ENCODE data around the gene SUPT6H. TPM values are rescaled to one million over a fixed set of nuclear protein-coding genes. Genes with fewer than 3 reads are reported as not detected.
"Not testable (repeated sequence)": the region's sequence is repeated elsewhere in the genome, so short reads cannot be mapped to it uniquely, and the experiment has no call there.

The SUPT6H gene
- total and polyA plus RNA-seq, 4 donors = 22.5 to 81.2 (median 57.1) TPM

DNA sequence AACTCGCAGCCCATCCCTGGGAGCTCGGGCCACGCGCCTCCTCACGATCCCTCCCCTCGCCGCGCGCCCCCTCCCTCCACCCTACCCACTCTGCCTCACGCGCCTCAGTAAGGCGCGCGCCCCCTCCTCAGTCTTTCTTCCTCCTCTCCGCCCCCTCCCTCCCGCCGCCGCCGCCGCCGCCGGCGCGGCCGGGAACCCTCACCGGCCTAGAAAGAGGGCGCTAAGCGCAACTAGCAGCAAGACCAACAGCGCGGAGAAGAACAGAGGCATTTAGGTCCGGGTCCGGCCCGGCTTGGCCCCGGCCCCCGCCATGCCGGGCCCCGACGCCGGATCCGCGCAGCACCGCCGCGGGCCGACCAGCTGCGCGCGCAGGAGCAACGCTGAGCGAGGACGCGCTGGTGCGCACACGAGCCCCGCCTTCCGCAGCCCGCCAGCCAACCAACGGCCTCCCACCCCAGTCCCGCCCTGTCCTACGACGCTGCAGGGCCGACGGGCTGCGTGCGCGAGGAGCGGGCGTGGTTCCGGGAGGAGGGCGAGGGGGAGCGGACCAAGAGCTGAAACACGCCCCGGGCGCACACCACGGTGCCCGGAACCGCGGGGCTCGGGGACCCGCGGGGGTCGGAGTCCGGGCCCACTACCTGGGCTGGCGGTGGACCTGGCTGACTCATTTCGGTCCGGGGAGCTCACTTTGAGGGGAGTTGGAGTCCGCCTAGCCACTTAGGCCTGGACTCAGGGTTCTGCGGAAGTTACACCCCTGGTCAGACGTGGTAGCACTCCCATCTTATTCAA lies 17.0 kb upstream of the SUPT6H start, which contains the start of gene BLTP2:
Gene BLTP2, minus strand, starts transcription at position 372 of the 789 bp plus-strand sequence. Its CDS starts 102 bp downstream, at position 270.
- Histone ChIP-seq H3K9me3 (ENCODE audit: control insufficient read depth, low read length) (no peaks in the 10 kb centered on the region), H3K27ac (ENCODE audit: low read depth in 1 of 2, low read length in 2 of 2) (peak within 1 kb of the TSS; percentile 43 to 87), H3K4me1 (ENCODE audit: control insufficient read depth in 1 of 2, insufficient read depth in 2 of 2, low read length in 2 of 2) (no peaks in the 10 kb centered on the region), H3K4me3 (ENCODE audit: low read length in 2 of 2) (peak within 1 kb of the TSS; percentile 86 to 89), H3K27me3 (ENCODE audit: control insufficient read depth in 1 of 2, insufficient read depth in 2 of 2, low read length in 1 of 2) (no peaks in the 10 kb centered on the region), H3K36me3 (ENCODE audit: control insufficient read depth in 1 of 2, insufficient read depth in 2 of 2, low read length in 1 of 2) (peaks cover 0 to 7% of the 10 kb centered on the region in 2 donors)
- intact Hi-C loops (cut with DNase I) = no loop called here
- 0 to 1% methylated on average over 60 to 89 of the region's 89 CpGs for WGBS, 2 donors
- DNase-seq (peak; percentile 98 to 99), ATAC-seq (ENCODE audit: low FRiP score) (peak; percentile 99)

GRCh38 chr17:28645576-28645939 lies 16.4 kb upstream of the SUPT6H start:
- peak overlapping the region in 1 of 2 donors; percentile 87 for H3K27ac ChIP-seq (ENCODE audit: low read depth in 1 of 2, low read length in 2 of 2)
- no peak for ATAC-seq (ENCODE audit: low FRiP score)
- H3K27me3 ChIP-seq (ENCODE audit: control insufficient read depth in 1 of 2, insufficient read depth in 2 of 2, low read length in 1 of 2) = no peaks in the 10 kb centered on the region
- no peak for DNase-seq
- intact Hi-C loops (cut with DNase I) = no loop called here
- H3K36me3 ChIP-seq (ENCODE audit: control insufficient read depth in 1 of 2, insufficient read depth in 2 of 2, low read length in 1 of 2) = peaks cover 0 to 7% of the 10 kb centered on the region in 2 donors
- WGBS, 2 donors = 15 to 21% methylated on average over 8 of the region's 8 CpGs
- H3K9me3 ChIP-seq (ENCODE audit: control insufficient read depth, low read length) = no peaks in the 10 kb centered on the region
- H3K4me1 ChIP-seq (ENCODE audit: control insufficient read depth in 1 of 2, insufficient read depth in 2 of 2, low read length in 2 of 2) = no peaks in the 10 kb centered on the region
- peak overlapping the region in 1 of 2 donors; percentile 49 for H3K4me3 ChIP-seq (ENCODE audit: low read length in 2 of 2)

- H3K4me3 ChIP-seq (ENCODE audit: low read length in 2 of 2) = no peak overlapping the region
- peaks cover 0 to 5% of the 10 kb centered on the region in 2 donors for H3K36me3 ChIP-seq (ENCODE audit: control insufficient read depth in 1 of 2, insufficient read depth in 2 of 2, low read length in 1 of 2)
- no peak for DNase-seq
- H3K9me3 ChIP-seq (ENCODE audit: control insufficient read depth, low read length) = no peaks in the 10 kb centered on the region
- no peaks in the 10 kb centered on the region for H3K4me1 ChIP-seq (ENCODE audit: control insufficient read depth in 1 of 2, insufficient read depth in 2 of 2, low read length in 2 of 2)
- intact Hi-C loops (cut with DNase I) = no loop called here
- WGBS, 2 donors = 69 to 72% methylated on average over 12 of the region's 12 CpGs
- peak overlapping the region; percentile 70 to 84 for H3K27ac ChIP-seq (ENCODE audit: low read depth in 1 of 2, low read length in 2 of 2)
- ATAC-seq (ENCODE audit: low FRiP score) = no peak
- no peaks in the 10 kb centered on the region for H3K27me3 ChIP-seq (ENCODE audit: control insufficient read depth in 1 of 2, insufficient read depth in 2 of 2, low read length in 1 of 2)
Observed at GRCh38 chr17:28646039-28646754, 15.8 kb upstream of the SUPT6H start.

- peaks cover 0 to 5% of the 10 kb centered on the region in 2 donors for H3K36me3 ChIP-seq (ENCODE audit: control insufficient read depth in 1 of 2, insufficient read depth in 2 of 2, low read length in 1 of 2)
- 75% methylated on average over 2 of the region's 2 CpGs for WGBS, 2 donors
- no peak for ATAC-seq (ENCODE audit: low FRiP score)
Observed at GRCh38 chr17:28648698-28649097, 13.3 kb upstream of the SUPT6H start.

GRCh38 chr17:28655160-28655559 lies 6.8 kb upstream of the SUPT6H start:
- Histone ChIP-seq H3K4me3 (ENCODE audit: low read length in 2 of 2) (no peak overlapping the region), H3K27ac (ENCODE audit: low read depth in 1 of 2, low read length in 2 of 2) (no peak overlapping the region), H3K27me3 (ENCODE audit: control insufficient read depth in 1 of 2, insufficient read depth in 2 of 2, low read length in 1 of 2) (no peaks in the 10 kb centered on the region), H3K4me1 (ENCODE audit: control insufficient read depth in 1 of 2, insufficient read depth in 2 of 2, low read length in 2 of 2) (no peaks in the 10 kb centered on the region), H3K36me3 (ENCODE audit: control insufficient read depth in 1 of 2, insufficient read depth in 2 of 2, low read length in 1 of 2) (no peaks in the 10 kb centered on the region), H3K9me3 (ENCODE audit: control insufficient read depth, low read length) (no peaks in the 10 kb centered on the region)
- WGBS, 2 donors = 87 to 92% methylated on average over 5 of the region's 5 CpGs
- DNase-seq (no peak), ATAC-seq (ENCODE audit: low FRiP score) (no peak)
- intact Hi-C loops (cut with DNase I) = no loop called here

More at GRCh38 chr17:28648698-28649097, 13.3 kb upstream of the SUPT6H start:
- no peak for DNase-seq
- intact Hi-C loops (cut with DNase I) = no loop called here
- H3K9me3 ChIP-seq (ENCODE audit: control insufficient read depth, low read length) = no peaks in the 10 kb centered on the region
- no peaks in the 10 kb centered on the region for H3K4me1 ChIP-seq (ENCODE audit: control insufficient read depth in 1 of 2, insufficient read depth in 2 of 2, low read length in 2 of 2)
- no peaks in the 10 kb centered on the region for H3K27me3 ChIP-seq (ENCODE audit: control insufficient read depth in 1 of 2, insufficient read depth in 2 of 2, low read length in 1 of 2)
- no peak overlapping the region for H3K4me3 ChIP-seq (ENCODE audit: low read length in 2 of 2)
- no peak overlapping the region for H3K27ac ChIP-seq (ENCODE audit: low read depth in 1 of 2, low read length in 2 of 2)

DNA sequence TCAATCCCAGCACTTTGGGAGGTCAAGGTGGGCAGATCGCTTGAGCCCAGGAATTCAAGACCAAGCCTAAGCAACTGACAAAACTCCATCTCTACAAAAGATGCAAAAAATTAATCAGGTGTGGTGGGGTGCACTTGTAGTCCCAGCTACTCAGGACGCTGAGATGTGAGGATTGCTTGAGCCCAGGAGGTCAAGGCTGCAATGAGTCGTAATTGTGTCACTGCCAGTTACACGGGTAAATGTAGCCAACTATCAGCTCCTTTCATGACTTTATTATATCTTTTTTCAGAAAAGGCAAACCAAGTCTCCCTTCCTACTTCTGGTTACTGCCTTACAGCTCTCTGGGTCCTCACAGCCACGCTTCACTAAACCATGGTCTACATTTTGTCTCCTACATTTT lies 4.2 kb upstream of the SUPT6H start:
- ATAC-seq (ENCODE audit: low FRiP score) = no peak
- Histone ChIP-seq H3K4me1 (ENCODE audit: control insufficient read depth in 1 of 2, insufficient read depth in 2 of 2, low read length in 2 of 2) (no peaks in the 10 kb centered on the region), H3K9me3 (ENCODE audit: control insufficient read depth, low read length) (no peaks in the 10 kb centered on the region), H3K36me3 (ENCODE audit: control insufficient read depth in 1 of 2, insufficient read depth in 2 of 2, low read length in 1 of 2) (no peaks in the 10 kb centered on the region), H3K4me3 (ENCODE audit: low read length in 2 of 2) (no peak overlapping the region), H3K27ac (ENCODE audit: low read depth in 1 of 2, low read length in 2 of 2) (no peak overlapping the region), H3K27me3 (ENCODE audit: control insufficient read depth in 1 of 2, insufficient read depth in 2 of 2, low read length in 1 of 2) (no peaks in the 10 kb centered on the region)
- DNase-seq = no peak
- intact Hi-C loops (cut with DNase I) = no loop called here
- 81 to 85% methylated on average over 5 of the region's 5 CpGs for WGBS, 2 donors

GRCh38 chr17:28658342-28658741 lies 3.7 kb upstream of the SUPT6H start:
- WGBS, 2 donors = 94 to 96% methylated on average over 4 to 5 of the region's 8 CpGs
- H3K4me3 ChIP-seq (ENCODE audit: low read length in 2 of 2); H3K9me3 ChIP-seq (ENCODE audit: control insufficient read depth, low read length); DNase-seq; intact Hi-C loops (cut with DNase I); H3K4me1 ChIP-seq (ENCODE audit: control insufficient read depth in 1 of 2, insufficient read depth in 2 of 2, low read length in 2 of 2); H3K36me3 ChIP-seq (ENCODE audit: control insufficient read depth in 1 of 2, insufficient read depth in 2 of 2, low read length in 1 of 2); H3K27me3 ChIP-seq (ENCODE audit: control insufficient read depth in 1 of 2, insufficient read depth in 2 of 2, low read length in 1 of 2); ATAC-seq (ENCODE audit: low FRiP score); H3K27ac ChIP-seq (ENCODE audit: low read depth in 1 of 2, low read length in 2 of 2): not testable (repeated sequence)

DNA sequence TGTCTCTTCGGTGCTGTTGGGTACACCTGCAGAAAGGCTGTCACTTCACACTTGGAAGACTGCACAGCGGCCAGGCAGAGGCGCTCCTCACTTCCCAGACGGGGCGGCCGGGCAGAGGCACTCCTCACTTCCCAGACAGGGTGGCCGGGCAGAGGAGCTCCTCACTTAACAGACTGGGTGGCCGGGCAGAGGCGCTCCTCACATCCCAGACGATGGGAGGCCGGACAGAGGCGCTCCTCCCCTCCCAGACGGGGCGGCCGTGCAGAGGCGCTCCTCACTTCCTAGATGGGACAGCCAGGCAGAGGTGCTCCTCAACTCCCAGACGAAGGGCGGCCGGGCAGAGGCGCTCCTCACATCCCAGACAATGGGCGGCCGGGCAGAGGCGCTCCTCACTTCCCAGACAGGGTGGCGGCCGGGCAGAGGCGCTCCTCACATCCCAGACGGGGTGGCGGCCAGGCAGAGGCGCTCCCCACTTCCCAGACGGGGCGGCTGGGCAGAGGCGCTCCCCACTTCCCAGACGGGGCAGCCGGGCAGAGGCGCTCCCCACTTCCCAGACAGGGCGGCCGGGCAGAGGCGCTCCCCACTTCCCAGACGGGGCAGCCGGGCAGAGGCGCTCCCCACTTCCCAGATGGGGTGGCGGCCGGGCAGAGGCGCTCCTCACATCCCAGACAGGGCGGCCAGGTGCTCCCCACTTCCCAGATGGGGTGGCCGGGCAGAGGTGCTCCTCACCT lies 3.1 kb upstream of the SUPT6H start:
- H3K4me3 ChIP-seq (ENCODE audit: low read length in 2 of 2); ATAC-seq (ENCODE audit: low FRiP score); H3K27ac ChIP-seq (ENCODE audit: low read depth in 1 of 2, low read length in 2 of 2); H3K27me3 ChIP-seq (ENCODE audit: control insufficient read depth in 1 of 2, insufficient read depth in 2 of 2, low read length in 1 of 2); intact Hi-C loops (cut with DNase I); H3K36me3 ChIP-seq (ENCODE audit: control insufficient read depth in 1 of 2, insufficient read depth in 2 of 2, low read length in 1 of 2); H3K9me3 ChIP-seq (ENCODE audit: control insufficient read depth, low read length); H3K4me1 ChIP-seq (ENCODE audit: control insufficient read depth in 1 of 2, insufficient read depth in 2 of 2, low read length in 2 of 2); DNase-seq: not testable (repeated sequence)
- WGBS, 2 donors = 96 to 97% methylated on average over 41 to 46 of the region's 46 CpGs
